SK-N-SH treated with all-trans-retinoic acid at 6 μM for 48 hours (cell line): ENCODE results near the gene LAMA2.

ENCODE experiments used
- ATAC-seq: fragments of 200-7000 bp; cut with Tn5 transposase; 3 replicates; pipeline ENCODE4 v1.9.1; 2020; ENCODE audit warnings: mild to moderate bottlenecking, moderate library complexity
- BACH2 ChIP-seq: fragments of 250-450 bp; sonication (Bioruptor Pico); IDR thresholded peaks from 2 replicates; pipeline ENCODE4 v1.9.0; 2021; ENCODE audit warnings: mild to moderate bottlenecking, borderline replicate concordance
- CREB5 ChIP-seq: fragments of 250-450 bp; sonication (Bioruptor Pico); IDR thresholded peaks from 2 replicates; pipeline ENCODE4 v1.5.1; 2020; ENCODE audit warnings: low read depth, mild to moderate bottlenecking, moderate library complexity
- CSDC2 ChIP-seq: fragments of 250-450 bp; sonication (Bioruptor Pico); IDR thresholded peaks from 2 replicates; pipeline ENCODE4 v1.5.0; 2020; ENCODE audit warnings: mild to moderate bottlenecking, moderate library complexity
- CSRNP3 ChIP-seq: fragments of 250-450 bp; sonication (Bioruptor Pico); IDR thresholded peaks from 2 replicates; pipeline ENCODE4 v1.5.1; 2021; ENCODE audit warnings: mild to moderate bottlenecking, moderate library complexity
- ESRRG ChIP-seq: fragments of 250-450 bp; sonication (Bioruptor Pico); IDR thresholded peaks from 2 replicates; pipeline ENCODE4 v1.6.1; 2021; ENCODE audit warnings: mild to moderate bottlenecking
- GLIS3 ChIP-seq: fragments of 250-450 bp; sonication (Bioruptor Pico); IDR thresholded peaks from 2 replicates; pipeline ENCODE4 v1.5.0; 2020; ENCODE audit warnings: mild to moderate bottlenecking, moderate library complexity
- OSR1 ChIP-seq: fragments of 250-450 bp; sonication (Bioruptor Pico); IDR thresholded peaks from 2 replicates; pipeline ENCODE4 v1.8.0; 2022; ENCODE audit warnings: moderate library complexity, mild to moderate bottlenecking, inconsistent platforms
- PATZ1 ChIP-seq: fragments of 250-450 bp; sonication (Bioruptor Pico); IDR thresholded peaks from 2 replicates; pipeline ENCODE4 v1.8.0; 2020; ENCODE audit warnings: mild to moderate bottlenecking, moderate library complexity, borderline replicate concordance
- POU6F1 ChIP-seq: fragments of 250-450 bp; sonication (Bioruptor Pico); IDR thresholded peaks from 2 replicates; pipeline ENCODE4 v1.8.0; 2021; ENCODE audit warnings: low read depth, mild to moderate bottlenecking, moderate library complexity, borderline replicate concordance
- PPARA ChIP-seq: fragments of 250-450 bp; sonication (Bioruptor Pico); IDR thresholded peaks from 2 replicates; pipeline ENCODE4 v1.5.0; 2020; ENCODE audit warnings: mild to moderate bottlenecking, borderline replicate concordance
- RARB ChIP-seq: fragments of 250-450 bp; sonication (Bioruptor Pico); IDR thresholded peaks from 2 replicates; pipeline ENCODE4 v1.8.0; 2021; ENCODE audit warnings: mild to moderate bottlenecking, moderate library complexity
- SNAI2 ChIP-seq: fragments of 250-450 bp; sonication (Bioruptor Pico); IDR thresholded peaks from 2 replicates; pipeline ENCODE4 v1.5.0; 2020; ENCODE audit warnings: mild to moderate bottlenecking, moderate library complexity
- TCF4 ChIP-seq: fragments of 250-450 bp; sonication (Bioruptor Pico); IDR thresholded peaks from 2 replicates; pipeline ENCODE4 v1.8.0; 2021; ENCODE audit warnings: mild to moderate bottlenecking, moderate library complexity, borderline replicate concordance
- TOX ChIP-seq: fragments of 250-450 bp; sonication (Bioruptor Pico); IDR thresholded peaks from 2 replicates; pipeline ENCODE4 v1.8.0; 2021; ENCODE audit warnings: mild to moderate bottlenecking, moderate library complexity, borderline replicate concordance
- TSHZ2 ChIP-seq: fragments of 250-450 bp; sonication (Bioruptor Pico); IDR thresholded peaks from 2 replicates; pipeline ENCODE4 v1.5.0; 2020; ENCODE audit warnings: mild to moderate bottlenecking, moderate library complexity
- ZC3H10 ChIP-seq: fragments of 250-450 bp; sonication (Bioruptor Pico); IDR thresholded peaks from 2 replicates; pipeline ENCODE4 v1.5.1; 2021; ENCODE audit warnings: mild to moderate bottlenecking, moderate library complexity
- ZFP3 ChIP-seq: fragments of 250-450 bp; sonication (Bioruptor Pico); IDR thresholded peaks from 2 replicates; pipeline ENCODE4 v1.5.0; 2020; ENCODE audit warnings: mild to moderate bottlenecking, moderate library complexity
- ZFP30 ChIP-seq: fragments of 450-650 bp; formaldehyde crosslinking; IDR thresholded peaks from 2 replicates; pipeline ENCODE4 v1.5.0; 2022; ENCODE audit warnings: mild to moderate bottlenecking, moderate library complexity
- ZNF565 ChIP-seq: fragments of 450-650 bp; formaldehyde crosslinking; conservative IDR thresholded peaks from 2 replicates; pipeline ENCODE4 v1.5.0; 2020; ENCODE audit warnings: low read depth, mild to moderate bottlenecking, moderate library complexity
- ZNF70 ChIP-seq: fragments of 450-650 bp; formaldehyde crosslinking; IDR thresholded peaks from 2 replicates; pipeline ENCODE4 v1.5.0; 2020; ENCODE audit warnings: mild to moderate bottlenecking, moderate library complexity
- ZNF8 ChIP-seq: fragments of 450-650 bp; formaldehyde crosslinking; IDR thresholded peaks from 2 replicates; pipeline ENCODE4 v1.5.0; 2020; ENCODE audit warnings: mild to moderate bottlenecking, moderate library complexity

Gene LAMA2

GRCh38 chr6:129476810-129477209, 593.9 kb downstream of the LAMA2 start (continued):
- TF ChIP-seq TSHZ2 (CRISPR knock-in tag) = no peak
- TF ChIP-seq CSRNP3 (CRISPR knock-in tag) = no peak
- no peak for TF ChIP-seq PPARA (CRISPR knock-in tag)

GRCh38 chr6:129478379-129478778, 595.4 kb downstream of the LAMA2 start:
- no peak for ATAC-seq
- TF ChIP-seq POU6F1 (CRISPR knock-in tag) (no peak), TOX (no peak), ZNF565 (CRISPR knock-in tag) (no peak), ZNF70 (CRISPR knock-in tag) (no peak), CREB5 (CRISPR knock-in tag) (no peak), ZNF8 (CRISPR knock-in tag) (no peak), OSR1 (CRISPR knock-in tag) (no peak), BACH2 (CRISPR knock-in tag) (no peak)

GRCh38 chr6:129481706-129482105, 598.8 kb downstream of the LAMA2 start:
- ATAC-seq = no peak
- TF ChIP-seq TCF4 (CRISPR knock-in tag) = no peak
- TF ChIP-seq RARB (CRISPR knock-in tag) = no peak
- no peak for TF ChIP-seq CSDC2
- no peak for TF ChIP-seq GLIS3 (CRISPR knock-in tag)
- TF ChIP-seq ZFP3 (CRISPR knock-in tag) = no peak
- no peak for TF ChIP-seq ZNF565 (CRISPR knock-in tag)
- TF ChIP-seq SNAI2 (CRISPR knock-in tag) = no peak
- TF ChIP-seq PATZ1 = no peak
- TF ChIP-seq TOX = no peak
- TF ChIP-seq CSRNP3 (CRISPR knock-in tag) = no peak
- no peak for TF ChIP-seq ZNF8 (CRISPR knock-in tag)
- TF ChIP-seq TSHZ2 (CRISPR knock-in tag) = no peak
- TF ChIP-seq BACH2 (CRISPR knock-in tag) = no peak
- TF ChIP-seq ESRRG (CRISPR knock-in tag) = no peak
- TF ChIP-seq ZFP30 (CRISPR knock-in tag) = no peak
- TF ChIP-seq ZNF70 (CRISPR knock-in tag) = no peak
- TF ChIP-seq POU6F1 (CRISPR knock-in tag) = no peak
- no peak for TF ChIP-seq ZC3H10
